DOHH2 (cell line): ENCODE results near the gene PICK1.

ENCODE experiments used
- CTCF ChIP-seq: fragments of 200-600 bp; sonication (generic); IDR thresholded peaks from one replicate; pipeline ENCODE4 v1.5.1; 2014; ENCODE audit warnings: antibody characterized with exemption, mild to moderate bottlenecking, low read depth, low read length; ENCODE audit not compliant: poor library complexity, severe bottlenecking
- EZH2phosphoT487 ChIP-seq: fragments of 200-600 bp; sonication (generic); IDR thresholded peaks from 2 replicates; pipeline ENCODE4 v1.6.1; 2017; ENCODE audit warnings: borderline replicate concordance, mild to moderate bottlenecking, antibody characterized with exemption, low read length, moderate library complexity, mixed read lengths

- TF ChIP-seq CTCF (no peak), EZH2phosphoT487 (no peak)
These were observed 7.2 kb upstream of the PICK1 start for GRCh38 chr22:38049812-38050619.
